COLO829 (cell line): Measurements from ENCODE around the gene METTL9.
"Not testable (repeated sequence)": the region's sequence is repeated elsewhere in the genome, so short reads cannot be mapped to it uniquely, and the experiment has no call there.

Source experiments
- DNase-seq: peaks from one replicate; pipeline ENCODE4 v3.0.0; 2012; ENCODE audit warnings: low spot score

The METTL9 gene

DNA sequence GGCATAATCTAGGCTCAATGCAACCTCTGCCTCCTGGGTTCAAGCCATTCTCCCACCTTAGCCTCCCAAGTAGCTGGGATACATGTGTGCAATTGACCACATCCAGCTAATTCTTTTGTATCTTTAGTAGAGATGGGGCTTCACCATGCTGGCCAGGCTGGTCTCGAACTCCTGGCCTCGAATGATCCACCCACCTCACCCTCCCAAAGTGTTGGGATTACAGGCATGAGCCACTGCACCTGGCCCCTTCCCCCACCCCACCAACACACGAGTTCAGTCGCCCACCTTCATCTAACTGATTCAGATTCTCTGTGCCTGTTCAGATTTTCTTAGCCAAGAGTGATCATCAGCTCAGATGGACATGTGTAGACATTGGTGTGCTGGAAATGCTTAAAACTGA, 25.0 kb upstream of the METTL9 start:
- DNase-seq: no peak

DNA sequence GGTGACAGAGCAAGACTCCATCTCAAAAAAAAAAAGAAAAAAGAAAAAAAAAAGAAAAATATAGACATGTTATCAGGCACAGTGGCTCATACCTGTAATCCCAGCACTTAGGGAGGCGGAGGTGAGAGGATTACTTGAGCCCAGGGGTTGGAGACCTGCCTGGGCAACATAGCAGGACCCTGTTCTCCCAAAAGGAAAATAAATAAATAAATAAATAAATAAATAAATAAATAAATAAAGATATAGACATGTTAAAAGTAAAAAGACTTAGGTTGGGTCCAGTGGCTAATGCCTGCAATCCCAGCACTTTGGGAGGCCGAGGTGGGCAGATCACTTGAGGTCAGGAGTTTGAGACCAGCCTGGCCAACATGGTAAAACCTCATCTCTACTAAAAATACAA, 23.1 kb upstream of the METTL9 start:
- not testable (repeated sequence) for DNase-seq

DNA sequence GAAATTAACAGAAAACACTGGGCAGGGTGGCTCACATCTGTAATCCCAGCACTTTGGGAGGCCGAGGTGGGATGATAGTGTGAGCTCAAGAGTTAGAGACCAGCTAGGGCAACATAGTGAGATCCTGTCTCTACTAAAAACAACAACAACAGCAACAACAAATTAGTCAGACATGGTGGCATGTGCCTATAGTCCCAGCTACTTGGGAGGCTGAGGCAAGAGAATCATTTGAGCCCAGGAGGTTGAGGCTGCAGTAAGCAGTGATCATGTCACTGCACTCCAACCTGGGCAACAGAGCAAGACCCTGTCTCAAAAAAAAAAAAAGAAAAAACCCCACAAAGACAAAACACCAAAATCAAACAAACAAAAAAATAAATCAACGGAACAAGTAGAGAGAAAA, 21.9 kb upstream of the METTL9 start:
- DNase-seq: not testable (repeated sequence)

DNA sequence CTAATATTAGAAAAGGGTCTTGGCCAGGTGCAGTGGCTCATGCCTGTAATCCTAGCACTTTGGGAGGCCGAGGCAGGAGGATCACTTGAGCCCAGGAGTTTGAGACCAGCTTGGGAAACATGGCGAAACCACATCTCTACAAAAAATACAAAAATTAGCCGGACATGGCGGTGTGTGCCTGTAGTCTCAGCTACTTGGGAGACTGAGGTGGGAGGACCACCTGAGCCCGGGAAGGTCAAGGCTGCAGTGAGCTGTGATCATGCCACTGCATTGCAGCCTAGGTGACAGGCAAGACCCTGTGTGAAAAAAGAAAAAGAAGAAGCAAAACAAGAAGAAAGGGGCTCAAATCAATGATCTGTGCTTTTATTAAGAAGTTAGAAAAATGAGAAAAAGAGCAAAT, 21.1 kb upstream of the METTL9 start:
- not testable (repeated sequence) for DNase-seq

DNA sequence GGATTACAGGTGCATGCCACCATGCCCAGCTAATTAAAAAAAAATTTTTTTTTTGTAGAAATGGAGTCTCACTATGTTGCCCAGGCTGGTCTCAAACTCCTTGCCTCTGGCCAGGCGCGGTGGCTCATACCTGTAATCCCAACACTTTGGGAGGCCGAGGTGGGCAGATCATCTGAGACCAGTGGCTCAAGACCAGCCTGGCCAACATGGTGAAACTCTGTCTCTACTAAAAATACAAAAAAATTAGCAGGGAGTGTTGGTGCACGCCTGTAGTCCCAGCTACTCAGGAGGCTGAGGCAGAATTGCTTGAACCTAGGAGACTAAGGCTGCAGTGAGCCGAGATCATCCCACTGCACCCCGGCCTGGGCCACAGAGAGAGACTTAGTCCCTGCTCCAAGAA, 19.2 kb upstream of the METTL9 start:
- not testable (repeated sequence) for DNase-seq

DNA sequence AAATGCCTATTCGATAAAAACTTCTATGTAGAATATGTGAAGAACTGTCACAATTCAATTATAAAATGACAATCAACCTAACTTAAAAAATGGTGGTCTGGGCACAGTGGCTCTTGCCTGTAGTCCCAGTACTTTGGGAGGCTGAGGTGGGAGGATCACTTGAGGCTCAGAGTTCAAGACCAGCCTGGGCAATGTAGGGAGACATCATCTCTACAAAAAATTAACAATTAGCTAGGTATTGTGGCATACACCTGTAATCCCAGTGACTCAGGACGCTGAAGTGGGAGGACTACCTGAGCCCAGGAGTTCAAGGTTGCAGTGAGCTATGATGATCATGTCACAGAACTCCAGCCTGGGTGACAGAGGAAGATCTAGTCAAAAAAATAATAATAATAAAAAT, 18.6 kb upstream of the METTL9 start:
- DNase-seq: no peak

DNA sequence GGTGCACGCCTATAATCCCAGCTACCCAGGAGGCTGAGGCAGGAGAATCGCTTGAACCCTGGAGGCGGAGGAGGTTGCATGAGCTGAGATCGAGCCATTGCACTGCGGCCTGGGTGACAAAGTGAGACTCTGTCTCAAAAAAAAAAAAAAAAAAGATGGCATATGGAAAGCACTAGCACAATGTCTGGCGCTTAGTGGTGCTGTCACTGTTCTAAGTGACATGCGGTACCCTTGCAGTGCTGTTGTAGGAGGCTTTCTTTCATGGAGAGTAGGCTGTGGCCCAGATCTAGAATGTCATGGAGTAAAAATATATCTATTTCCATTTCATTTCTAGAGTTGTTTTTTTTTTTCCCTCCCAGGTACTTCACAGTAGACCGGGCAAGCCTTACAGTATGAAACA, 14.6 kb upstream of the METTL9 start:
- no peak for DNase-seq

DNA sequence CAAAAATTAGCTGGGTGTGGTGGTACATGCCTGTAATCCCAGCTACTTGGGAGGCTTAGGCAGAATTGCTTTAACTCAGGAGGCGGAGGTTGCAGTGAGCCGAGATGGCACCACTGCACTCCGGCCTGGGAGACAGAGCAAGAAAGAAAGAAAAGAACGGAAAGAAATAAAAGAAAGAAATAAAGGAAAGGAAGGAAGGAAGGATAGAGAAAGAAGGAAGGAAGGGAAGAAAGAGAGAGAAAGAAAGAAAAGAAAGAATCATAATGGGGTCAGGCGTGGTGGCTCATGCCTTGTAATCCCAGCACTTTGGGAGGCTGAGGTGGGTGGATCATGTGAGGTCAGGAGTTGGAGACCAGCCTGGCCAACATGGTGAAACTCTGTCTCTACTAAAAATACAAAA, 10.8 kb upstream of the METTL9 start:
- not testable (repeated sequence) for DNase-seq

DNA sequence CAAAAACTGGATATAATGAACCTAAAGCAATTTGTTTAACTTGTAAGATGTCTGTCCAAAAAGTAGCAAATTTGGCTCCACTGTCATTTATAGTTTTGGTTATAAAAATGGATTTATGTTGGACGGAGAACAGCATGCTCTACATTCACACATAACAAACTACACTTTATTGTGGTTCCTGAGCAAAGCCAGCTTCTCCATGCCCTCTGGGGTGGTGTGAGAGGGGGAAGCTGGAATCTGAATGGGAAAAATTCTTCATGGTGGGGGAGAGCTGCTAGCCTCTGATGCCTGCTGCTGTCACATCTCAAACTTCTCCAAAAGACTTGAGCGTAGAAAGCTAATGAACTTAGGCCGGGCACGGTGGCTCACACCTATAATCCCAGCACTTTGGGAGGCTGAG, 9.8 kb upstream of the METTL9 start:
- no peak for DNase-seq

DNA sequence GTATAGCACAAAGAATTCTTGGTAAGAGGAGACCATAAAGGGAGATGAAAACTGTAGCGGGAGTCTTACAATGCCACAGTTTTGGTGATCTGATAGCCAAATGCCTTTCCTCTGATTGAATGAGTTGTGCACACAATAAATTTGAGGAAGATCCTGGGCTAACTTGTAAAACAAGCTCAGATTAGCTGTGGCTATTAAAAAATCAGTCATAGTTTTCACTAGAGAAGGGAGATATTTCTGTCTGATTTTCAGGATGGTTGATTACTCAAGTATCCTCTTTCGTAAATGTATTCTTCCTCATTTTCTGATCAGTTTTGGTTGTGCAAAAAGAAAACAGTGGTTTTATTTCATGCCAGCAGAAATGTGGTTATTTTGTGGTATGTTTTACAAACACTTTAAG, 9.1 kb upstream of the METTL9 start:
- DNase-seq: no peak

DNA sequence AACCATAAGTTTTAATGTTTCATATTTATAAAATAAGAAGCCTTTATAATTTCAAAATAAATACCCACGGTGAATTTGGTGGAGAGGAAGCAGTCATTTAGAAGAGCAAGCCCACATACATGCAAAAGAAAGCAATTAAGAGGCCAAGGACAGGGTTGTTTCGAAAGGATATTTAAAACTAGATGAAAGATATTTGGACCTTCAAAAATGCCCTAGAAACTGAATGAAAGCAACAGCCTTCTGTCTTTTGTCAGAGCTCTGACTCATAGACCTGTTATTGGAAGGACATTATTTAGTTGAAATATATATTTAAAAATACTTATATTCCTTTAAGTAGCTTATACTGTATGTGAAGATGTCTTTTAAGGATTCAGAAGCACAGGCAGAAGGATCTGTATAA, 8.6 kb upstream of the METTL9 start:
- DNase-seq: no peak

DNA sequence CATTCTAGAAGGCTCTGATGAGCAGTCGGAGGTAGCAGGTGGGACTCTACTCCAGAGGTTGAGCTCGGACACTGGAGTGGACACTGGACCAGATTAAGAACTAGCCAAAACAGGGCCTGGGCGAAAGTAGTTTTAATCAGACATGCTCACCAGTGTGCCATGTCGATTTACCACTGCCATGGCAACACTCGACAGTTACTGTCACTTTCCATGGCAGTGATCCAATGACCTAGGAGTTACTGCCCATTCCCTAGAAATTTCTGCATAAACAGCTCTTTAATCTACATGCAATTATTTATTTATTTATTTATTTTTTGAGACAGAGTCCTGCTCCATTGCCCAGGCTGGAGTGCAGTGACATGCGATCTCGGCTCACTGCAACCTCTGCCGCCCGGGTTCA, 7.2 kb upstream of the METTL9 start:
- DNase-seq: no peak

DNA sequence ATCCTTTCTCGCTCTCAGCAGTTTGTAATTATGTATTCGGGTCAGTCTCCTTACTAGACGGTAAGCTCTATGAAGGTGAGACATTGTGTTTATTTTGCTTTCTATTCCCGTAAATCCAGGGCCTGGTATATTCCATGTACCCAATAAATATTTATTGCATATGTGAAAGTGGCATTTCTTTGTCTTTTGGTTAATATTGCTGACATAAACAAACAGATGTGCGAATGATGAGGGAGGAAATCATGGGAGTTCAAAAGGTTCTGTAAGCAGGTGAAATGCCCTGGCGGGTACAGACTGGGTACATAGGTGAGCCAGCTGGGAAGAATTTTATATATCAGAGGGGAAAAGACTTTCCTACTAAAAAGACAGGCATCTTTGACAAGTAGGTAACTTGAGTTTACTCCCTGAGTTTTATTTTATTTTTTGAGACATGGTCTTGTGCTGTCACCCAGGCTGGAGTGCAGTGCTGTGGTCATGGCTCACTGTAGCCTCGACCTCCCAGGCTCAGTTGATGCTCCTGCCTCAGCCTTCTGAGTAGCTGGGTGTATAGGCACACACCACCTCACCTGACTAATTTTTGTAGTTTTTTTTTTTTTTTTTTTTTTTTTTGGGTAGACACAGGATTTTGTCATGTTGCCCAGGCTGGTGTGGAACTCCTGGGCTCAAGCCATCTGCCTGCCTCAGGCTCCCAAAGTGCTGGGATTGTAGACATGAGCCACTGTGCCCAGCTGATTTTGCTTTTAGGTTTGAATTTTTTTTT, 5.7 kb upstream of the METTL9 start:
- DNase-seq: no peak

DNA sequence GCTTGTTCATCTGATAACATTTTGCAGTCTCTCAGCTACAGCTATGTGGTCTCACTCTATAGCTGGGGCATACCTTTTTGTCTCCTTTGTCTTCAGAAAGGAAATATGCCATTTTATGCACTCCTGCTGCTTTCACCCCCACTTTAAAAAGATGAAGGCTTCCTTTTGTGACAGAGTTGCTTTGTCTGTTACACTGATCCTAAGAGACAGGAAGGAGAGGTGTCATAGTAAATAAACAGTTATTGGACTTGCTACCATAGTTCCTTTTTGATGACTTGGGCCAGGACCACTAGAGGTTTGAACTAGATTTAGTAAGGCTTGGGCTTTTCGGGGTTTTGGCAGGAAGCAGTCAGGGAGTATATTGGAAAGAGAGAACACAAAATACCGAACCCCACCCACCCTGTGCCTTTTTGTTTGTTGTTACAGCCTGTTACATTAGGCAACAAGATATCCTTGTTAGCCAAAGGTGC, 1.8 kb upstream of the METTL9 start:
- no peak for DNase-seq

DNA sequence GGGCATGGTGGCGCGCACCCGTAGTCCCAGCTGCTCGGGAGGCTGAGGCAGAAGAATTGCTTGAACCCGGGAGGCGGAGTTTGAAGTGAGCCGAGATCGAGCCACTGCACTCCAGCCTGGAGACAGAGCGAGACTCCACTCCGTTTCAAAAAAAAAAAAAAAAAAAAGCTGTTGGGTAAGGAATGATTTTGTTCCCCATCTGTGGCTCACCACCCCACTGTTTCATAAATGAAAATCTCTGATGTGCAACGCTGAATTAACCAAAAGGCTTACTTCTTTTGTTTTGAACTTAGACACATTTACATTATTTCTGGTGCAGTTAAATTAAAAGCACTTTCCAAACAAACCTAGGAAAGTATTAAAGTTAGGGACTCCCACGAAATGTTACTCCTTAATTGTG, 1.2 kb upstream of the METTL9 start:
- DNase-seq: no peak

DNA sequence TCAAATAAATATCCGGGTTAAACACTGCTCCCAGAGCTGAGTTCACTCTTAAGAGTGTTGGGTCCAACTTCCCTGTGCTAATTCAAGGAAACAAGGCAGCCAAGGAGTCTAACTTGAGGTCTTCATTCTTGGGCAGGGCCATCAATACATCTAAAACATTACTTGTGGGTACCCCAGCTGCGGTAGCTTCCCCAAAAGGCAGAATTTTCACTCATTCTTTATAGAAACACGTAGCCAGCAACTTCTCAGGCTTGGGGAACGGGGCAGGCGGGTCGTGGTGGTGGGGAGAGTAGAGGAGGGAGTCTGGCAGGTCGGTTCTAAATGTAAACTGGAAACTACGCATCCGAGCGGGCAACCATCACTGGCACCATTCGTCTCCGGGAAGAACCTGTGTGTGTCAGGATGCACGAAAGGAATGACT, 666 bp upstream of the METTL9 start:
- DNase-seq: no peak

DNA sequence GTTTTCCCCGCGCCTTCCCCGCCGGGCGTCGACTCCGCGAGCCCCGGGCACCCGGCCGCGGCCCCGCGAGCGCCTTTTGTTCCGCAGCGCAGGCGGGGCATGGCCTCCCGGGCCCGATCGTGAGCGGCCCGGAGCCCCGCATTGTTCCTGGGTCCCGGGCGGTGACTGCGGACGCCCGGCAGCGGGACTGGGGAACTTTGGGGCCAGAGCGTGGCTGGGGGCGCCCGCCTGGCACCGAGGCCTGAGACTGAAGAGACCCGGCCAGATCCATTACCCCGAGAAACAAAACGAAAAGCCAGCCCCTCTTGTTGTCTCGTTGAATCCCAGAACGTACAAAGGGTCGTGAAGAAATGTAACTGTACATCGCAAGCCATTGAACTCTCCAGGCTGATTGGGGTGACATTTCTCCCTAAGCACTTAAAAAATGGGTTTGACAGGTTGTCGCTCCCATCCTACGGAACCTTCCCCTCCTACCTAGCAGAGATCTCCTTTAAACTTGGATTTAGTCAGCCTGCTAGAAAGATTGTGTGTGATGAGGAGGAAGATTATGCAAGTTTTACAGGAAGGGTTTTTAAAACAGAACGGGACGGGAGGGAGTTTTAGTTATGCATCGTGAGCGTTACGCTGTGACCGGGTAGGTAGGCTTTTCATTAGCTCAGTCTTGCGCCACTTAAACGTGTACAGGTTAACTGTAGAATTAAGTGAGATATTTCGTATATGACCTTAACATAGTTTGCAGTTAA, 825 bp downstream of the METTL9 start:
- no peak for DNase-seq

DNA sequence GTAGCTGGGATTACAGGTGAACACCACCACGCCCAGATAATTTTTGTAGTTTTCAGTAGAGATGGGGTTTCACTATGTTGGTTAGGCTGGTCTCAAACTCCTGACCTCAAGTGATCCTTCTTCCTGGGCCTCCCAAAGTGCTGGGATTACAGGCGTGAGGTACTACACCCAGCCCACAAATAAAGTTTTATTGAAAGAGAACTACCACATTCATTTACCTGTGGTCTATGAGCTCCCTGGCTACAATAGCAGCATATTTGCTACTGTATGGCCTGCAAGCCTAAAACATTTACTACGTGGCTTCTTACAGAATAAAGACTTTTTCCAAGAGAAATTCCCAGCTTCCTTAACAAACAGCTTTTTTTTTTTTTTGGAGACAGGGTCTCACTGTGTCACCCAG, 3.4 kb downstream of the METTL9 start:
- no peak for DNase-seq

DNA sequence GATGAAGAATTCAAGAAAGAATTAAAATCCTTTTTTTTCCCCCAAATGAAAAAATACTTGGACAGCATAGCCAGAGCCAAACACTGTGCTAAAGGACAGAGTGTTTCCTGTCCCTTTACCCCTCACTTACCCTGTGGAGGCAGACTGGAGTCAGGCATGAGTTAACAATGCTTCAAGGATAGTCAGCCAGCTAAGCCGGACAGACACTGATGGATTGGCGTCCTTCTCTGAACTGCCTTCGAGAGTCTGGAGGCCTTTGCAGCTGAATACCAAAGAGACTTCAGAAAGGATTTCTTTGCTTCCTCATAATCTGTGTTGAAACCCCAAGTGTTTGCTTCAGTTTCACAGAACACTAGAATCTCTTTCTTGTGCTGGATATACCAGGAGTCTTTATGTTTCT, 4.6 kb downstream of the METTL9 start:
- DNase-seq: no peak

DNA sequence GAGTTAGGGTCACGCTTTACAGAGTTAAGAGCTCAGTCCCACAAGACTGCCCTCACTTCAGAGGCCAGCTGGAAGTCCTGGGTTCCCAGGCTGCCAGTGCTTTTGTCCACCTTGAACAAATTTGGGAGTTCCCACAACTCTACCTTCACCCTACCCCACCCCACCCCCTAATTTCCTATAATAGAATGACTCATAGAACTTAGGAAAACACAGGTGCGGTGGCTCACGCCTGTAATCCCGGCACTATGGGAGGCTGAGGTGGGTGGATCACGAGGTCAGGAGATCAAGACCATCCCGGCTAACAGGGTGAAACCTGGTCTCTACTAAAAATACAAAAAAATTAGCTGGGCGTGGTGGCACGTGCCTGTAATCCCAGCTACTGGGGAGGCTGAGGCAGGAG, 6.5 kb downstream of the METTL9 start:
- DNase-seq: not testable (repeated sequence)

DNA sequence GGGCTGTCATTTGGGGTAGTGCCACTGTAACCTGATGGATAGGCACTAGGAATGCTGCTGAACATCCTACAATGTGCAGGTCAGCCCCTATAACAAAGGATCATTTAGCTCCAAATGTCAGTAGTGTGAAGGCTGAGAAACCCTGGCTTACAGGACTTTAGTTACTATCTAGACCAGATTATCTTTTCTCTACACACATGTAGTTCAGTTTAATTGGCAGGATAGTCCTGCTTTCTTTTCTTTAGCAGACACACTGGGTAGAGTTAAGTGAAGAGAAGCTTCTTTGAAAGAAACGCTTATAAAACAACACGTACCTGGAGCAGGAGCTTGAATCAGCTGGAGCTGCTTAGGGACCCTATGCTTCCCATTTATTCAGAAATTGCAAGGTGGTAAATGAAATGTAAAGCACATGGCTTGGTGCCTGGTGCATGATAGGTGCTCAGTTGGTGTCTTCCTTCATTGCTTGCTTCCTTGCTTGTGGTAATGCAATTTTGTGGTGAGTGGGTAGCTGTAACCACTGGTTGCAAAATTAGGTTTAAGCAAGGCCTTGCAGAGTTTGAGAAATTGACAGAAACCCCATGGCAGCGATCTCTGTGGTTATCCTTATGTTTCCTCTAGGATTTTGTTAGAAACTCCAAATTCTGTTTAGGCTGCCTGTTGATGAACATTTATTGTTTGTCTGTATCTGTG, 9.4 kb downstream of the METTL9 start:
- DNase-seq: no peak

DNA sequence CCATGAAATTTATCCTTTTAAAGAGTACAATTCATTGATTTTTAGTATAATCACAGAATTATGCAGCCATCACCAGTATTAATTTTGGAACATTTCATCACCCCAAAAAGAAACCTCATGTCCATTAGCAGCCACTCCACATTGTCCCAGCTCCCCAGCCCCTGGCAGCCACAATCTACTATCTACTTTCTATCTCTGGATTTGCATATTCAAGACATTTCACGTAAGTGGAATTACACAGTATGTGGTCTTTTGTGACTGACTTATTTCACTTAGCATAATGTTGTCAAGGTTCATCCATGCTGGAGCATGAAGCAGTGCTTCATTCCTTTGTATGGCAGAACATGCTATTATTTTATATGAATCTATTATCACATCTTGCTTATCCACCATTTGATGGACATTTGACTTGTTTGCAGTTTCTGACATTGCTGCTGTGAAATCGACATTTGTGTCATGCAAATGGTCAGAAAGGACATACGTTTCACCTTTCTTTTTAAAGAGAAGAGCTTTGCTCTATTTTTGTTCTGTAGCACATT, 10.7 kb downstream of the METTL9 start:
- no peak for DNase-seq

DNA sequence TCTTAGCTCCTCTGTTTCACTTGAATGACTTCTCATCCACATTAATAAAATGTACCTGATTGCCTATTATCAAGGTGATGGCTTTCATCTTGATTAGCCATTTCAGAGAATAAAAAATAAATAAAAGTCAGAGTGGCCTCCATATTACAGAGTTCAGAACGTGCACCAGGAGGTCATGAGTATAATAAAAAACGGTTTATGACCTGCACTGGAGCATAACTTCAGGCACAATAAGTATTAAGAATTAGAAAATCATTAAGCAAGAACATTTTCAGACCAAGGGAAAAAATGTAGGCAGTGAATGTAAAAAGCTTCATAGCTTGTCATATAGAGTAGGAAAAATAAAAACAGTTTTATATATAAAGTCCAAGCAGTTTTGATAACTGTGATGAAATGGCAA, 11.4 kb downstream of the METTL9 start:
- DNase-seq: no peak
